22Rv1 (cell line): Measurements from ENCODE around the gene LONRF2.

Source experiments
- ZFX ChIP-seq: fragments of 450-650 bp; IDR thresholded peaks from 2 replicates; pipeline ENCODE4 v1.6.1; 2017; ENCODE audit warnings: antibody characterized with exemption, borderline replicate concordance
- TF ChIP-seq, protein P1 (sequence below): fragments of 450-650 bp; IDR thresholded peaks from 2 replicates; pipeline ENCODE4 v1.5.1; 2017; ENCODE audit warnings: mild to moderate bottlenecking

DNA sequence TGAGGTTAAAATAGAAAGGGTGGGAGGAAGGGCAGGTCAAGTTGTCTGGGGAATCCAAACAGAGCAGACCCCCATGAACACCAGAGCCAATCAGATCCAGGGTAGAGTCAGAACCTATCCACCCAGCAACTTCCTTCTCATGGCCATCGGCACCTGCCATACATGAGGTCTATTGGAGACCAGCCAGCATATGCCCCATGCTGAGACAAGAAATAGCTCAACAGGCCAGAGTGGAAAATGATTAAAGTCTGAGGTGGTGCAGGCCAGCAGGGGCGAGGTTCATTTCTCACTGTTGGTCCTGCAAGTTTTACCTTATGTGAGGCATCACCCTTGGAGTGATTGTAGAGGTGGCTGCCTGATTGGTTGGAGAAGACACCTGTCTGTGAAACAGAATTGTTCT lies 89.2 kb downstream of the LONRF2 start:
- TF ChIP-seq, protein P1, sequence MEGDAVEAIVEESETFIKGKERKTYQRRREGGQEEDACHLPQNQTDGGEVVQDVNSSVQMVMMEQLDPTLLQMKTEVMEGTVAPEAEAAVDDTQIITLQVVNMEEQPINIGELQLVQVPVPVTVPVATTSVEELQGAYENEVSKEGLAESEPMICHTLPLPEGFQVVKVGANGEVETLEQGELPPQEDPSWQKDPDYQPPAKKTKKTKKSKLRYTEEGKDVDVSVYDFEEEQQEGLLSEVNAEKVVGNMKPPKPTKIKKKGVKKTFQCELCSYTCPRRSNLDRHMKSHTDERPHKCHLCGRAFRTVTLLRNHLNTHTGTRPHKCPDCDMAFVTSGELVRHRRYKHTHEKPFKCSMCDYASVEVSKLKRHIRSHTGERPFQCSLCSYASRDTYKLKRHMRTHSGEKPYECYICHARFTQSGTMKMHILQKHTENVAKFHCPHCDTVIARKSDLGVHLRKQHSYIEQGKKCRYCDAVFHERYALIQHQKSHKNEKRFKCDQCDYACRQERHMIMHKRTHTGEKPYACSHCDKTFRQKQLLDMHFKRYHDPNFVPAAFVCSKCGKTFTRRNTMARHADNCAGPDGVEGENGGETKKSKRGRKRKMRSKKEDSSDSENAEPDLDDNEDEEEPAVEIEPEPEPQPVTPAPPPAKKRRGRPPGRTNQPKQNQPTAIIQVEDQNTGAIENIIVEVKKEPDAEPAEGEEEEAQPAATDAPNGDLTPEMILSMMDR: no peak
- no peak for TF ChIP-seq ZFX
